ENCODE results near the gene FIP1L1. TPM values are rescaled to one million over a fixed set of nuclear protein-coding genes. Genes with fewer than 3 reads are reported as not detected.

Gene FIP1L1
- total and polyA plus RNA-seq, 9 donors: 50.1 to 67.9 (median 64.4) TPM

- Histone ChIP-seq H3K4me1 (ENCODE audit: insufficient read depth) (no peaks in the 10 kb centered on the region), H3K9me3 (no peaks in the 10 kb centered on the region), H3K36me3 (no peaks in the 10 kb centered on the region), H3K4me3 (no peak overlapping the region), H3K27ac (no peak overlapping the region), H3K27me3 (no peaks in the 10 kb centered on the region)
- intact Hi-C loops (cut with DNase I): no loop called here
- no peak for DNase-seq
- TF ChIP-seq POLR2A (IDR thresholded peaks at IDR 0.05): no peak
- TF ChIP-seq EP300 (IDR thresholded peaks at IDR 0.05): no peak
- no peak for TF ChIP-seq CTCF (IDR thresholded peaks at IDR 0.05)
Observed at GRCh38 chr4:53424280-53424679, 46.8 kb downstream of the FIP1L1 start.

- H3K36me3 ChIP-seq: no peaks in the 10 kb centered on the region
- no peak for DNase-seq
- H3K27me3 ChIP-seq: no peaks in the 10 kb centered on the region
- H3K4me1 ChIP-seq (ENCODE audit: insufficient read depth): no peaks in the 10 kb centered on the region
- H3K27ac ChIP-seq: no peak overlapping the region
- no peak overlapping the region for H3K4me3 ChIP-seq
- intact Hi-C loops (cut with DNase I): no loop called here
- H3K9me3 ChIP-seq: no peaks in the 10 kb centered on the region
- TF ChIP-seq EP300 (IDR thresholded peaks at IDR 0.05) (no peak), POLR2A (IDR thresholded peaks at IDR 0.05) (no peak), CTCF (IDR thresholded peaks at IDR 0.05) (no peak)
Observed at GRCh38 chr4:53427366-53427765, 49.9 kb downstream of the FIP1L1 start.

- H3K36me3 ChIP-seq: no peaks in the 10 kb centered on the region
- H3K9me3 ChIP-seq: no peaks in the 10 kb centered on the region
- DNase-seq: no peak
- H3K4me3 ChIP-seq: no peak overlapping the region
- TF ChIP-seq POLR2A (IDR thresholded peaks at IDR 0.05) (no peak), CTCF (IDR thresholded peaks at IDR 0.05) (no peak), EP300 (IDR thresholded peaks at IDR 0.05) (no peak)
- 75 to 84% (median 82%) methylated on average over 5 of the region's 5 CpGs for WGBS, 3 donors
- no peak overlapping the region for H3K27ac ChIP-seq
- H3K4me1 ChIP-seq (ENCODE audit: insufficient read depth): no peaks in the 10 kb centered on the region
- intact Hi-C loops (cut with DNase I): no loop called here
- H3K27me3 ChIP-seq: no peaks in the 10 kb centered on the region
Observed at GRCh38 chr4:53431052-53431451, 53.6 kb downstream of the FIP1L1 start.

GRCh38 chr4:53432528-53433424, 55.3 kb downstream of the FIP1L1 start:
- H3K9me3 ChIP-seq: no peaks in the 10 kb centered on the region
- 95 to 96% (median 96%) methylated on average over 4 of the region's 4 CpGs for WGBS, 3 donors
- no peaks in the 10 kb centered on the region for H3K27me3 ChIP-seq
- no peaks in the 10 kb centered on the region for H3K36me3 ChIP-seq
- H3K4me1 ChIP-seq (ENCODE audit: insufficient read depth): no peaks in the 10 kb centered on the region
- DNase-seq: no peak
- no peak overlapping the region for H3K4me3 ChIP-seq
- intact Hi-C loops (cut with DNase I): no loop called here
- TF ChIP-seq CTCF (IDR thresholded peaks at IDR 0.05) (no peak), POLR2A (IDR thresholded peaks at IDR 0.05) (no peak)
- no peak overlapping the region for H3K27ac ChIP-seq

Measured in ovary (tissue), 9 donors.